ENCODE results near the gene TMEM269.
A peak's percentile ranks its signal among the peaks of the same experiment; 100 is the strongest.

The TMEM269 gene
- total RNA-seq: 0 to 2.3 (median 0.08) reads per million in 17 experiments

- peak in 2 of 4 experiments; percentile 32 to 38 for DNase-seq
Observed at GRCh38 chr1:42784946-42785693, at the start of gene TMEM269. Gene TMEM269, plus strand, starts transcription at chr1:42784991. Its CDS starts 4,903 bp downstream, at chr1:42789894.

GRCh38 chr1:42735056-42735455, 49.7 kb upstream of the TMEM269 start:
- no peak for DNase-seq

- no peak for DNase-seq
Observed at GRCh38 chr1:42735477-42736105, 49.2 kb upstream of the TMEM269 start.

GRCh38 chr1:42736152-42736551, 48.6 kb upstream of the TMEM269 start:
- DNase-seq: peak; percentile 31 to 72 (median 55)

- DNase-seq: no peak
Observed at GRCh38 chr1:42736571-42737200, 48.1 kb upstream of the TMEM269 start.

GRCh38 chr1:42737257-42737656, 47.5 kb upstream of the TMEM269 start:
- DNase-seq: peak; percentile 75 to 88 (median 83)

- no peak for DNase-seq
Observed at GRCh38 chr1:42737986-42738677, 46.7 kb upstream of the TMEM269 start.

GRCh38 chr1:42738678-42739226, 46.0 kb upstream of the TMEM269 start:
- no peak for DNase-seq

- DNase-seq: no peak
Observed at GRCh38 chr1:42739753-42740700, 44.8 kb upstream of the TMEM269 start, which contains the start of gene CLDN19. Gene CLDN19, minus strand, starts transcription at chr1:42740236. Its CDS starts 173 bp downstream, at chr1:42740063.

- DNase-seq: no peak
Observed at GRCh38 chr1:42740851-42741580, 43.8 kb upstream of the TMEM269 start.

- DNase-seq: no peak
Observed at GRCh38 chr1:42741706-42742105, 43.1 kb upstream of the TMEM269 start.

GRCh38 chr1:42742141-42742540, 42.6 kb upstream of the TMEM269 start:
- no peak for DNase-seq

- DNase-seq: no peak
Observed at GRCh38 chr1:42742617-42743316, 42.0 kb upstream of the TMEM269 start.

GRCh38 chr1:42743317-42744147, 41.3 kb upstream of the TMEM269 start:
- DNase-seq: no peak

GRCh38 chr1:42744148-42744413, 40.7 kb upstream of the TMEM269 start:
- no peak for DNase-seq

- no peak for DNase-seq
Observed at GRCh38 chr1:42745851-42746250, 38.9 kb upstream of the TMEM269 start.

- DNase-seq: no peak
Observed at GRCh38 chr1:42746436-42747105, 38.2 kb upstream of the TMEM269 start.

- peak; percentile 32 to 73 (median 48) for DNase-seq
Observed at GRCh38 chr1:42747125-42747524, 37.7 kb upstream of the TMEM269 start.

GRCh38 chr1:42748021-42748420, 36.8 kb upstream of the TMEM269 start:
- no peak for DNase-seq

Measured in suppressor macrophage (primary cell).